Heart right ventricle (tissue), 16 donors: ENCODE results near the gene STX2. TPM values are rescaled to one million over a fixed set of nuclear protein-coding genes. Genes with fewer than 3 reads are reported as not detected.

Experiments
- ATAC-seq, 8 donors: fragments of 200-7000 bp; cut with Tn5 transposase; one replicate each; pipeline ENCODE4 v1.9.1; 2020; ENCODE audit warnings: mild to moderate bottlenecking in 8 of 8, moderate library complexity in 8 of 8, moderate number of reproducible peaks in 1 of 8
- DNase-seq, 2 donors: peaks; one replicate each; pipeline ENCODE4 v3.0.0-alpha.2; 2020
- H3K27ac ChIP-seq, 10 donors: fragments of 200-600 bp; sonication (generic) in 2 of 10; one replicate each; pipeline versions ENCODE4 v1.5.0 to v1.8.0; 2020 to 2022; ENCODE audit warnings: mild to moderate bottlenecking in 3 of 10
- H3K27me3 ChIP-seq, 7 donors: fragments of 200-600 bp; one replicate each; pipeline ENCODE4 v1.8.0; 2021 to 2022; ENCODE audit warnings: mild to moderate bottlenecking in 2 of 7
- H3K36me3 ChIP-seq, 9 donors: fragments of 200-600 bp; sonication (generic) in 1 of 9; one replicate each; pipeline versions ENCODE4 v1.5.0 to v1.8.0; 2020 to 2022; ENCODE audit warnings: mild to moderate bottlenecking in 2 of 9
- H3K4me1 ChIP-seq, 9 donors: fragments of 200-600 bp; sonication (generic) in 1 of 9; one replicate each; pipeline versions ENCODE4 v1.5.0 to v1.8.0; 2020 to 2022; ENCODE audit warnings: mild to moderate bottlenecking in 4 of 9
- H3K4me3 ChIP-seq, 10 donors: fragments of 200-600 bp; sonication (generic) in 2 of 10; one replicate each; pipeline versions ENCODE4 v1.5.0 to v1.8.0; 2020 to 2022; ENCODE audit warnings: mild to moderate bottlenecking in 7 of 10, moderate library complexity in 2 of 10
- H3K9me3 ChIP-seq, 11 donors: fragments of 200-600 bp in 10 of 11; sonication (generic) in 2 of 11; one replicate each; pipeline versions ENCODE4 v1.5.0 to v1.8.0; 2013 to 2022; ENCODE audit warnings: mild to moderate bottlenecking in 2 of 11, control low read depth in 1 of 11, moderate library complexity in 1 of 11
- CTCF ChIP-seq, 9 donors: fragments of 200-600 bp; sonication (generic) in 2 of 9; IDR thresholded peaks; one replicate each; pipeline versions ENCODE4 v1.5.0 to v1.8.0; 2021 to 2022; ENCODE audit warnings: antibody characterized with exemption in 9 of 9, mild to moderate bottlenecking in 5 of 9, moderate library complexity in 1 of 9
- WGBS, 2 donors: extraction: QIAGEN DNeasy Blood & Tissue Kit; methylation state at CpG; one replicate each; pipeline ENCODE4 v1.1.7; 2013; ENCODE audit warnings: inconsistent platforms in 1 of 2; 5-methylcytosine and 5-hydroxymethylcytosine counted together
- intact Hi-C, 10 donors: fragments of 100-400 bp; cut with DNase I; formaldehyde crosslinking; loops; one replicate each; pipeline versions ENCODE4 v1.11.1 to v1.14.2; 2022
- polyA plus RNA-seq, 2 donors: library from polyadenylated mRNA; stranded (reverse); fragments of 200-250 nt; gene quantifications; one replicate each; pipeline ENCODE4 v1.2.3, GENCODE V29; 2013
- total RNA-seq, 10 donors: library from RNA; stranded (reverse); fragmentation: NEBNext Ultra II Directional in 3 of 10; extraction: Animal tissue kit (Norgen Biotek cat#: 25700) in 3 of 10; gene quantifications; one replicate each; pipeline versions ENCODE4 v1.2.1 to v1.2.4, GENCODE V29; 2021 to 2023
- donor health status: Arrhythmogenic right ventricular cardiomyopathy.
- donor health status: ischemic (EF 13 %, LVEDD 7.1; RV severe dilation, severe dysfunction).
- donor health status: healthy with polysubstance abuse.
- donor health status: DM: no; HTN: yes; CAD: no.
- donor health status: DM: no; HTN: no; CAD: no.
- donor health status: ischemic (EF 25% LVEDD 6.9; RV normal size, moderate dysfunction).
- donor health status: ischemic (EF 25% LVEDD 5.7; RV mildly dilated, moderate dysfunction).
- donor health status: healthy.
- donor health status: DM: yes; HTN: yes; CAD: no.
- donor health status: Ischemic cardiomyopathy.
- donor health status: ischemic (EF 35%, LVEDD 5.7; RV mildly dilated, moderate dysfunction).
- donor health status: nonischemic (EF 11% LVEDD 7.7; RV severe dilation, severe dysfunction).
- donor health status: DM: yes; HTN: yes; CAD: no.
- donor health status: PGD.
- donor health status: ischemic (EF 29% LVEDD 5.4; RV normal size, mild dysfunction).
- donor health status: nonischemic (EF 23%, LVEDD 6.1; RV moderate dilation, normal function).

STX2 gene
- total and polyA plus RNA-seq, 12 donors, result 6.0 to 17.0 (median 11.6) TPM

GRCh38 chr12:130795906-130796305 is 43.1 kb downstream of the STX2 start:
- Histone ChIP-seq H3K27ac (no peak overlapping the region), H3K9me3 (no peaks in the 10 kb centered on the region), H3K4me1 (no peaks in the 10 kb centered on the region), H3K4me3 (no peak overlapping the region), H3K27me3 (no peaks in the 10 kb centered on the region), H3K36me3 (peaks cover 0 to 99% (median 24%) of the 10 kb centered on the region in 9 donors)
- no peak for DNase-seq
- ATAC-seq, result no peak
- intact Hi-C loops, result loop anchor here in 1 of 10 donors (2.0 kb wide), 1 partner anchor 17 kb away; no protein-coding TSS in a partner anchor
- TF ChIP-seq CTCF (IDR thresholded peaks at IDR 0.05), result no peak
- 77 to 81% methylated on average over 6 of the region's 6 CpGs for WGBS, 2 donors

GRCh38 chr12:130793554-130793849 is 45.5 kb downstream of the STX2 start:
- intact Hi-C loops, result no loop called here
- WGBS, 2 donors, result 89% methylated on average over 3 of the region's 3 CpGs
- peaks cover 0 to 99% (median 22%) of the 10 kb centered on the region in 9 donors for H3K36me3 ChIP-seq

GRCh38 chr12:130792821-130793553 is 46.1 kb downstream of the STX2 start:
- H3K27ac ChIP-seq, result no peak overlapping the region
- H3K9me3 ChIP-seq, result no peaks in the 10 kb centered on the region
- WGBS, 2 donors, result 86 to 87% methylated on average over 20 of the region's 20 CpGs
- no peak for TF ChIP-seq CTCF (IDR thresholded peaks at IDR 0.05)
- no peak overlapping the region for H3K4me3 ChIP-seq
- ATAC-seq (peak in 2 of 8 donors; percentile 10 to 38), DNase-seq (no peak)
- H3K36me3 ChIP-seq, result peaks cover 0 to 99% (median 22%) of the 10 kb centered on the region in 9 donors
- no peaks in the 10 kb centered on the region for H3K4me1 ChIP-seq
- intact Hi-C loops, result no loop called here
- H3K27me3 ChIP-seq, result no peaks in the 10 kb centered on the region

More at GRCh38 chr12:130793554-130793849, 45.5 kb downstream of the STX2 start:
- TF ChIP-seq CTCF (IDR thresholded peaks at IDR 0.05), result no peak
- Histone ChIP-seq H3K4me1 (no peaks in the 10 kb centered on the region), H3K27ac (no peak overlapping the region), H3K27me3 (no peaks in the 10 kb centered on the region), H3K4me3 (no peak overlapping the region), H3K9me3 (no peaks in the 10 kb centered on the region)
- no peak for ATAC-seq
- DNase-seq, result no peak

GRCh38 chr12:130791629-130792028 is 47.4 kb downstream of the STX2 start:
- Histone ChIP-seq H3K27ac (no peak overlapping the region), H3K4me1 (no peaks in the 10 kb centered on the region), H3K9me3 (peaks cover 0 to 6% (median 0%) of the 10 kb centered on the region in 11 donors), H3K36me3 (peaks cover 0 to 86% (median 12%) of the 10 kb centered on the region in 9 donors), H3K4me3 (no peak overlapping the region), H3K27me3 (no peaks in the 10 kb centered on the region)
- WGBS, 2 donors, result 80 to 82% methylated on average over 10 of the region's 10 CpGs
- ATAC-seq (no peak), DNase-seq (no peak)
- TF ChIP-seq CTCF (IDR thresholded peaks at IDR 0.05), result no peak
- intact Hi-C loops, result no loop called here
